ENCODE results near the gene ERBB2. TPM values are rescaled to one million over a fixed set of nuclear protein-coding genes. Genes with fewer than 3 reads are reported as not detected.

ERBB2 gene
- total and polyA plus RNA-seq, 9 of the 15 experiments (the other 6 are each of a cell fraction or from before 2014, with no cell fraction given) = 0.74 to 5.6 (median 3.3) TPM

GRCh38 chr17:39730095-39730921, 30.4 kb downstream of the ERBB2 start, which contains the start of gene MIEN1 (continued):
- TF ChIP-seq BCLAF1 (IDR thresholded peaks at IDR 0.05; ENCODE audit: borderline replicate concordance in 1 of 2, control insufficient read depth in 1 of 2, low read depth in 2 of 2, low read length in 1 of 2) = no peak
- no peak for TF ChIP-seq TEAD4 (IDR thresholded peaks at IDR 0.05; ENCODE audit: low read length)
- no peak for TF ChIP-seq TEAD4 (CRISPR knock-in tag; IDR thresholded peaks at IDR 0.05; ENCODE audit: borderline replicate concordance)
- TF ChIP-seq RB1 (IDR thresholded peaks at IDR 0.05; ENCODE audit: low read depth) = peak; percentile 94
- TF ChIP-seq BHLHE40 (IDR thresholded peaks at IDR 0.05; ENCODE audit: low read length) = peak; percentile 99
- peak; percentile 85 for TF ChIP-seq CCNT2 (IDR thresholded peaks at IDR 0.05; ENCODE audit: borderline replicate concordance, extremely low read depth, insufficient read length, low read depth, low read length)
- TF ChIP-seq REST (IDR thresholded peaks at IDR 0.05; ENCODE audit: borderline replicate concordance) = peak; percentile 91
- no peak for TF ChIP-seq REST (CRISPR knock-in tag; IDR thresholded peaks at IDR 0.05; ENCODE audit: low read depth)
- TF ChIP-seq ZNF224 (CRISPR knock-in tag; IDR thresholded peaks at IDR 0.05) = no peak
- peak; percentile 88 for TF ChIP-seq RBFOX2 (IDR thresholded peaks at IDR 0.05; ENCODE audit: low read depth, low read length)
- TF ChIP-seq ZBTB11 (CRISPR knock-in tag; IDR thresholded peaks at IDR 0.05) = no peak
